Measurements from ENCODE around the gene TREML4. TPM values are rescaled to one million over a fixed set of nuclear protein-coding genes. Genes with fewer than 3 reads are reported as not detected.

TREML4 gene
- total RNA-seq, 2 donors from 2014 or later = 0.42 TPM; not detected in 1

DNA sequence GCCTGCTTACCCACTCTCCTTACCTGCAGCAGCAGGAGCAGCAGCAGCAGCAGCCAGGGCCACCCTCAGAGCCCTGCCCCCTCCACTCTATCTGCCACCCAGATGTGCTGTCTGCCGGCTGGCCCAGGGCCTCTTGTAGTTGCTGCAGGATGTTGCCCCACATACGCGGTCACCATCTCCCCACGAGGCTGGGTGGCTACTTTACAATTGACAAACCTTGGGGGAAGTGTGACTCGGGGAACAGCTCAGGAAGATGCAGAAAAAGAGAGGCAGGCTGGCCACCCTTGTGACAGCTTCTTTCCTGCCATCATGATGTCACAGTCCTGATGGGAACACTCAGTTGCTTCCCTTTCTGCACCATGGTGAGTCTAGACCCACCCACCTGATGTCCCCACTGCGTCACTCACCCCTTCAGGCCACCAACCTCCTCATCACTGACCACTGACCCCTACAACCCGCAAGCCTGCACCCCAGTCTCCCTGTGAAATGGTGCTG, 43.8 kb downstream of the TREML4 start:
- peaks cover 3% of the 10 kb centered on the region for H3K4me1 Mint-ChIP-seq

DNA sequence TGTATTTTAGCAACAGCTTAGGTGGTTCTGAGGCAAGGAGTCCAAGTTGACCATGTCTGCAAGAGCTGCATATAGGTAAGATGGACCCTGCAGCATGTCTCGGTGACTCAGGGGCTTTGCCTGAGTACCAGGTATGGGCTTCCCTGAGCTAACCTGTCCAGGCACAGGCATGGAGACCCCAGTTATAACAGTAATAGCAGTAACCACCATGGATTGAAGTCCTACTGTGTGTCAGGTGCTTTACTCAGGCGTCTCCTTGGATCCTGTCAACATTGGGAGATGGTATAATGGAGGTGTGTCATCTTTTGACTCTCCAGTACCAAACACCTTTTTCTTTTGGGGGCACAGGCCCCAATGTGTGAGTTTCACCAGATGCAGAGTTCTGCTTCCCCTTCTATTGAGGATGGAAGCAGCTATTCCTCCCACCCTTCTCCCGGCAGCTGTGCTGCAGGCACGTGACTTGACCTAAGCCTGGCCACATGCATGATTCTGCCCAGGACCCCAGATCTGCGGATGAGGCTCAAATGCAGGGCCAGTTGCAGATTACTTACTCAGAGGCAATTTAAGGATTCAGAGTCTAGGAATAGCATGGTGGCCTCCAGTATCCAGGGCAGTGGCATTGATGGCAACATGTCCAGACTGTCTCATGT, 44.6 kb downstream of the TREML4 start:
- Mint-ChIP-seq H3K4me3 (no peak overlapping the region), H3K4me1 (peaks cover 5% of the 10 kb centered on the region)

More for the DNA sequence above, 43.8 kb downstream of the TREML4 start:
- no peak overlapping the region for H3K4me3 Mint-ChIP-seq
- peaks cover 11% of the 10 kb centered on the region for H3K27me3 Mint-ChIP-seq
- DNase-seq (no peak), ATAC-seq (peak; percentile 62)
- no peaks in the 10 kb centered on the region for H3K9me3 ChIP-seq (ENCODE audit: control insufficient read depth, low read length, poor library complexity, severe bottlenecking)
- no peak overlapping the region for H3K27ac Mint-ChIP-seq
- H3K36me3 Mint-ChIP-seq (ENCODE audit: low read depth) = no peaks in the 10 kb centered on the region

DNA sequence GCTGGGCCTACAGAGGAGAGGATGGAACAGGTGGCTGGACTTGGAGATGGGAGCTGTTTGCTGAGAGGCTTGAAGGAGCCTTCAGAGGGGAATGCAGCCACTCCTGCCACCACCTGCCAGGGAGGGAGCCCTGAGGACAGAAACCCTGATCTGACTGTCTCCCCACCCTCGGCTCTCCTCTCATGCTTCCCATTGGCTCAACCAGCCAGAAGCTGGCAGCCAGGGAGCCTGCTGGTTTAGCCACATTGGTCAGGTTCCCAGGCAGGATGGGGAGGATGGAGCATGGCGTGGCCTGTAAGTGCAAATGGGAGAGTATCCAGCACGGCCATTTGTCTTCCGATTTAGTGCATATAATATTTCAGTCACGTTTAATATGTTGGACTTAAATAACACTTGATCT, 45.6 kb downstream of the TREML4 start:
- ATAC-seq (no peak), DNase-seq (no peak)
- Mint-ChIP-seq H3K36me3 (ENCODE audit: low read depth) (no peaks in the 10 kb centered on the region), H3K4me3 (no peak overlapping the region), H3K27me3 (peaks cover 11% of the 10 kb centered on the region), H3K27ac (no peak overlapping the region), H3K4me1 (peaks cover 7% of the 10 kb centered on the region)
- no peaks in the 10 kb centered on the region for H3K9me3 ChIP-seq (ENCODE audit: control insufficient read depth, low read length, poor library complexity, severe bottlenecking)

More for the DNA sequence above, 44.6 kb downstream of the TREML4 start:
- Mint-ChIP-seq H3K36me3 (ENCODE audit: low read depth) (no peaks in the 10 kb centered on the region), H3K27ac (no peak overlapping the region), H3K27me3 (peaks cover 11% of the 10 kb centered on the region)
- DNase-seq (no peak), ATAC-seq (no peak)
- no peaks in the 10 kb centered on the region for H3K9me3 ChIP-seq (ENCODE audit: control insufficient read depth, low read length, poor library complexity, severe bottlenecking)

DNA sequence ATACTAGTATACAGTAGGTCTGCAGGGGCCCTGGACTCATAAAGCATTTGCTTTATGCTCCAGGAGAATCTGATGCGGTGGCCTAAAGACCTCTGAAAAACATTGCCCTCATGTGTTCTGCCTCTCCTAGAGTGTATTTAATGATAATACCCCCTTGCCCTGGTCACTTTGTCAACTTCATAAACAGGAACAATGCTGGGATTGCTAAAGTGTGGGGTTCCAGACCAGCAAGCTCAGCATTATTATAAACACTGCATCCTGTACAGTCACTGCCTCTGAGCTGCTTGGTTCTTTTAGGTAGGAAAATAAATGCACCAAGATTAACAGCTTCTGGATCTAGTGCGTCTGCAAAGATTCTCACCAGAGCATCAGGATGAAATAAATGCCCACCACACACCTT, 46.1 kb downstream of the TREML4 start:
- Mint-ChIP-seq H3K4me1 (peaks cover 12% of the 10 kb centered on the region), H3K4me3 (no peak overlapping the region)
- no peak for ATAC-seq

DNA sequence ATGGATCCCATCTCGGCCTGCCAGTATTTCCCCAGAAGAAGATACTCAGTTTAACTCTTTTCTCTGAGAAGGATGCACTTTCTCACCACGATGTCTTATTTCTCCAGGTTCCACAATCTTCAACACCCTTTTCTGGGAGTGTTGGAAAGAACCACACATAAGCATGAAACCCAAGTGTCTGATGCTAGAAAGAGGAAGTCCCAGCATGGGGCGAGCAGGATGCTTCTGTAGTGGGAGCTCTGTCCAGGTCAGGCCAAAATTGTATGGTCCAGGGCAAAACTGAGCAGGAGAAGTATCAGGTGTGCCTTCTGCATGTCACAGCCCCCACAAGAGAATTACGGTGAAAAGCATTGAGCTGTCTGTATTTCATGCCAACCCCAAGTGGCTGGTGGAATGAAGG, 47.3 kb downstream of the TREML4 start:
- Mint-ChIP-seq H3K36me3 (ENCODE audit: low read depth) (no peaks in the 10 kb centered on the region), H3K4me3 (no peak overlapping the region), H3K27me3 (peaks cover 11% of the 10 kb centered on the region), H3K4me1 (peaks cover 13% of the 10 kb centered on the region), H3K27ac (no peak overlapping the region)
- DNase-seq (no peak), ATAC-seq (no peak)
- no peaks in the 10 kb centered on the region for H3K9me3 ChIP-seq (ENCODE audit: control insufficient read depth, low read length, poor library complexity, severe bottlenecking)

More for the DNA sequence above, 46.1 kb downstream of the TREML4 start:
- no peak overlapping the region for H3K27ac Mint-ChIP-seq
- H3K27me3 Mint-ChIP-seq = peaks cover 11% of the 10 kb centered on the region
- DNase-seq = no peak
- H3K36me3 Mint-ChIP-seq (ENCODE audit: low read depth) = no peaks in the 10 kb centered on the region
- H3K9me3 ChIP-seq (ENCODE audit: control insufficient read depth, low read length, poor library complexity, severe bottlenecking) = no peaks in the 10 kb centered on the region

DNA sequence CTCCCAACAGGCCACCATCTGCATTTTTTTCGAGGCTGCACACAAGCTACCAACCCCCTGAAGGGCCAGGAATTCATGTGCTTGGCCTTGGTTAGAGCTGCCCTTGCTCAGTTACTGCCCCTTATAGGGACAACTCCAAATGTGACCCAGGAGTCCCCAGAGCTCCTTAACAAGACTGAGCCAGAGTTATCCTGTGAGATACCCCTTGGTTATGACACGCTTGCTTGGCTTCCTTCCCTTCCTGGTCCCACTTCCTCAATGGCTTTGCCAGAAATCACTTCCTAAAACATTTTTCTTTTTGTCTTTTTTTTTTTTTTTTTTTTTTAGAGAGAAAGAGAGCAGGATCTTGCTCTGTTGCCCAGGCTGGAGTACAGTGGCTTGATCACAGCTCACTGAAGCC, 49.5 kb downstream of the TREML4 start:
- Mint-ChIP-seq H3K27ac (no peak overlapping the region), H3K36me3 (ENCODE audit: low read depth) (peaks cover 4% of the 10 kb centered on the region), H3K4me3 (no peak overlapping the region), H3K27me3 (peaks cover 23% of the 10 kb centered on the region), H3K4me1 (peaks cover 13% of the 10 kb centered on the region)
- no peak for ATAC-seq
- H3K9me3 ChIP-seq (ENCODE audit: control insufficient read depth, low read length, poor library complexity, severe bottlenecking) = no peaks in the 10 kb centered on the region
- DNase-seq = no peak

DNA sequence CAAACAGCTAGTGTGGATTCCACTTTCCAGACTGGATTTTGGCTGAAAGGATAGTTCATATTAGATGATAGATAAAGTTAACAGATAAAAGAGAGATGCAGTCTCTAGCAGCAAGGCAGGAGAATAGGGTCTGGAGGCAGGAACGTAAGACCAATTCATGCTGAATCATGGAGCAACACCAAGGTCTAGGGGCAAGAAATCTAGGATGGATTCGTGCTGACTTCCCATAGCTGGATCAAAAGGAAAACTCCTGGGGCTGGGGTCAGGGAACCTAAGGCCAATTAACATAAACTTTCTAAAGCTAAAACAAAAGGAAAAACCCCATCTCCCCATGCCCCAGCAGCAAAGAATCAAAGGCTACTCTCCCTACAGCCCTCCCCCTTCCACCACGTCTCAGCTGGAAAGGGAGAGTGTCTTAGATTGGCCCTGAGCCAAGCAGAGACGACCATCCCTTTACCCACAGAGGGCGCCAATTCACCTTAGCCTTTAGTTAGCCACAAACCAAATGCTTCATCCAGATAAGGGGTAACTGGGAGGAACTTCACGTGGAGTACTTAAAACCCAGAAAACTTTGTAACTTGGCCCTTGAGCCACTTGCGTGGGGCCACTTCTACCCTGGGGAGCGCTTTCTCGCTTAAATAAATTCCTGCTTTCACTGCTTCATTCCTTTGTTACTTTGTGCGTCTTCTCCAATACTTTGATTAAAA, 50.7 kb downstream of the TREML4 start:
- no peak overlapping the region for H3K27ac Mint-ChIP-seq
- no peak overlapping the region for H3K4me3 Mint-ChIP-seq
- peaks cover 4% of the 10 kb centered on the region for H3K36me3 Mint-ChIP-seq (ENCODE audit: low read depth)
- peaks cover 13% of the 10 kb centered on the region for H3K4me1 Mint-ChIP-seq
- DNase-seq = peak in 1 of 3 donors; percentile 55
- peak; percentile 81 for ATAC-seq
- H3K27me3 Mint-ChIP-seq = peaks cover 24% of the 10 kb centered on the region
- no peaks in the 10 kb centered on the region for H3K9me3 ChIP-seq (ENCODE audit: control insufficient read depth, low read length, poor library complexity, severe bottlenecking)

DNA sequence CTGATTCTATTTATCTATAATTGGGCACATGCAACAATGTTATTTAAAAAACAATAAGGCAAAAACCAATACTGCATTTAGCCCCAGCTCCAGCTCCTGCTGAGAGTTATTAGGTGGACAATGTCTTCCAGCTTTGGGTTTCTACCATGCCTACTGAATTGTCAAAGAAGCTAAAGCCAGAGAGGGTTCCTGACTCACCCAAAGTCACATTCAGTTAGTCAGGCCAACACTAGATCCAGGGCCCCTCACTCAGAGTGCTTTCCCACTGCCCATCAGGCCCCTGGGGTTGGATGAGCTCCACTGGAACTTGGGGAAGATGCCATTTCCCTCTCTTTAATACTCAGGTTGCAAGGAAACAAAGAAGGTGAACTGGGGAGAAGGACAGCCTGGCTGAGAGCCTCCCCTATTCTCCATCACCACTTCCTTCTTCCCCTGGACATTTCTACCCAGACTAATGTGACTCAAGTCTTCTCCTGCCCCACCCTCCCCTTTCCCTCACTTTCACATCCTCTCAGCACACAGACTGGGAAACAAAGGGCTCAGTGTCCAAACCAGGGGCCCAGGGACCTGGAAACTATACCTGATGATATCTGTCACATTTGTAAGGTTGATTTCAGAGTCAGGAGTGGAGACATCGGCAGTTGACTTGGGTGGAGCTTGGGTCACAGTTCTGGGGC, 52.4 kb downstream of the TREML4 start:
- Mint-ChIP-seq H3K27me3 (peaks cover 30% of the 10 kb centered on the region), H3K36me3 (ENCODE audit: low read depth) (peaks cover 4% of the 10 kb centered on the region), H3K27ac (no peak overlapping the region), H3K4me3 (no peak overlapping the region), H3K4me1 (peaks cover 13% of the 10 kb centered on the region)
- no peak for DNase-seq
- no peaks in the 10 kb centered on the region for H3K9me3 ChIP-seq (ENCODE audit: control insufficient read depth, low read length, poor library complexity, severe bottlenecking)
- no peak for ATAC-seq

DNA sequence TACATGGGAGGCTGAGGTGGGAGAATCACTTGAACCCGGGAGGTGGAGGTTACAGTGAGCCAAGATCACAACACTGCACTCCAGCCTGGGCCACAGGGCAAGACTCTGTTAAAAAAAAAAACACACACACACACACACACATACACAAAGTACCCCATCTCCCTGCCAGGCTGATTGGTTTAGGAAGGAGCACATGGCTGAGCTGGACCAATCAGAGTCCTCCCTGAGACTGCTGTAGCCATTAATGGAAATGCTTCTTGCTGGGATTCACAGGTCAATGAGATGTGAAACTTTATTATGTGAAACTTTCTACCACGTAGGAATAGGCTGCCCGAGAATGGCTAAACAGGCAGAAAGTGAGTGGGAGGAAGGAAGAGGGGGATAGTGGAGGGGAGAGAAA, 55.5 kb downstream of the TREML4 start:
- Mint-ChIP-seq H3K4me1 (peaks cover 13% of the 10 kb centered on the region), H3K27ac (no peak overlapping the region), H3K4me3 (no peak overlapping the region), H3K27me3 (peaks cover 37% of the 10 kb centered on the region), H3K36me3 (ENCODE audit: low read depth) (peaks cover 4% of the 10 kb centered on the region)
- ATAC-seq (no peak), DNase-seq (no peak)
- H3K9me3 ChIP-seq (ENCODE audit: control insufficient read depth, low read length, poor library complexity, severe bottlenecking) = no peaks in the 10 kb centered on the region

DNA sequence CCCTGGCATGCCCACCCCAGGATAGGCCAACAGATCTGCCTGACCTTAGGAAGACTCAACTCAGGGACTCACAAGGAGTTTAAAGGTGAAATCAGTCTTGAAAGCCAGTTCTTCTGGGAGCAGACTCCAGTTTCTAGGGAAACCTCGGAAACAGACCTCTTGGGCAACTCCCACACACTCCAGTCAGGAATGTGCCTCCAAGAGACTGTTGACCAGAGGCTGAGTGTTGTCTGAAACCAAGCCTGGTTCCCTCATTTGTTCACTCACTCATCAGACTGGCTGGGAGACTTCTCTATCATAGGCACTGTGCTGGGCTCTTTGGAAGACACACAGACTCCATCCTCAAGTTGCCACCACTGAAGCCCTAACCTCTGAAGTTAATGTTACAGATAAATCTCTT, 56.6 kb downstream of the TREML4 start:
- H3K36me3 Mint-ChIP-seq (ENCODE audit: low read depth) = peaks cover 4% of the 10 kb centered on the region
- no peak for ATAC-seq

DNA sequence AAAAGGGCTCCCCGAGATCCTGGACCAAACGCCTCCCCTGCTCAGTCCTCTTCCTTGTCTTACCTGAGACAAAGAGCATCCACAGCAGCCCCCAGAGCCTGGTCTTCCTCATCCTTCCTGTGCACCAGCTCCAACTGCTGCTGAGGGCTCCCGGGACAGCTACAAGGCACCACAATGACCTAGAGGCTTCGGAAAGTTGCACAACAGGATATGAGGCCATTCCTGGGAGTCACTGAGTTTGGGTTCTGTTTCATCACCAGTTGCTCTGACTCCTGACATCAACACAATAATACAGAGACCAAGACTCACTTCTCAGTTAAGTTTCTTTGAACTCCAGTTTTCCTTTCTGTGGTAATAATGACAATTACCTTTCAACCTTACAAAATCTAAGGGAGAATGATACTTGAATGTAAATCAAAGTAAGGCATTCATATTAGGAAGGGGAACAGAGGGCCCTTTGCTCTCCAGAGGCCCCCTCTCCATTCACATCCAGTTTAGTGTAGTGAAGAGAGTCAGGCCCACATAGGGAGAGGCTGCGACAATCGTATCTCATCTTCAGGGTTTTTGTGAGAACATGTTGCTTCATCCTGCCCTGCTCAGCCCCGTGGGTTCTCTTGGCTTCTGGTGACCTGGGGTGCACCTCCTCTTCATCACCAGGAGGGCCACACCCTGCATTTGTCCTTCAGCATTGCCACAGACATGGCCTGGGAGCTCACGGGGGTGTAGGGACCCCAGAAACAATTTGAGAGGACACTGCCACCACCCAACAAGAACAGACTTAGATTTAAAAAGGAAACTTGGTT, 58.6 kb downstream of the TREML4 start, which contains the start of gene TREM1:
TSS of gene TREM1 (minus strand) at position 139 of the 803 bp plus-strand sequence. CDS start at position 112, 27 bp downstream.
- H3K4me3 Mint-ChIP-seq = no peak within 1 kb of the TSS

More for the DNA sequence above, 56.6 kb downstream of the TREML4 start:
- H3K4me3 Mint-ChIP-seq = no peak overlapping the region
- no peaks in the 10 kb centered on the region for H3K9me3 ChIP-seq (ENCODE audit: control insufficient read depth, low read length, poor library complexity, severe bottlenecking)
- no peak for DNase-seq
- H3K27me3 Mint-ChIP-seq = peaks cover 40% of the 10 kb centered on the region
- peaks cover 5% of the 10 kb centered on the region for H3K4me1 Mint-ChIP-seq
- H3K27ac Mint-ChIP-seq = no peak overlapping the region

DNA sequence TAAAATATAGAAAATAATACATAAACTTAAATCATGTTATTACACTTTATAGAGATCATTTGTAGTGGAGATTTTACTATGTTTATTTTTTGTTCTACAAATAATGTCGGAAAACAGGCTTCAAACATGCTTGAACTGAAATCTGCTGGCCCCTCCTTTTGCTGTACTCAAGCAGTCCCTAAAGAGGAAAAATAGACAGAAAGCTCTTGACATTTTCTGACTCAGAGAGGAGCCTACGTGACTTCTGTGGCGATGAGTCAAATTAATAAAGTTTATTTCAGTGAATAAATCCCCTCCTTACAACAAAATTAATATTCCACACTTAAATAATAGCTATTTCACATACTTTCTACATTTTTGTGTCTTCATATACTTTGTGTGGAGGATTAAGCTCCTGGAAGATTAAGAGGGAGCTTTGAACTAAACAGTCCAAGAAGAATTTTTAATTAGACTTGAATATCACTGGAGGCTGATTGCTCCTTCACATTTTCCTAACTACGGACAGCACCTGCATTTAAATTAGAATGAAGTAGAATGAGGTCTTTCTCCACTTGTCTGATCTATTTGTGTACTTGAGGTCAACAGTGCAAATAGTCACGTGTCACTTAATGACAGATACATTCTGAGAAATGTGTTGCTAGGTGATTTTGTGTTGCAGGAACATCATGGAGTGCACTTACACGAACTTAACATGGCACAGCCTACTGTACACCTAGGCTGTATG, 60.0 kb downstream of the TREML4 start:
- ATAC-seq = no peak
- H3K4me3 Mint-ChIP-seq = no peak overlapping the region

More for the DNA sequence above, 58.6 kb downstream of the TREML4 start, which contains the start of gene TREM1:
- Mint-ChIP-seq H3K4me1 (peaks cover 4% of the 10 kb centered on the region), H3K36me3 (ENCODE audit: low read depth) (no peaks in the 10 kb centered on the region), H3K27ac (no peak within 1 kb of the TSS), H3K27me3 (peaks cover 36% of the 10 kb centered on the region)
- no peaks in the 10 kb centered on the region for H3K9me3 ChIP-seq (ENCODE audit: control insufficient read depth, low read length, poor library complexity, severe bottlenecking)
- no peak for DNase-seq
- ATAC-seq = peak; percentile 14

More for the DNA sequence above, 60.0 kb downstream of the TREML4 start:
- Mint-ChIP-seq H3K36me3 (ENCODE audit: low read depth) (no peaks in the 10 kb centered on the region), H3K27ac (no peak overlapping the region), H3K4me1 (peaks cover 4% of the 10 kb centered on the region), H3K27me3 (peaks cover 42% of the 10 kb centered on the region)
- DNase-seq = no peak
- H3K9me3 ChIP-seq (ENCODE audit: control insufficient read depth, low read length, poor library complexity, severe bottlenecking) = no peaks in the 10 kb centered on the region

Data from T-helper 17 cell (primary cell).